A673 (cell line): ENCODE data around the gene SPATA32. TPM values are rescaled to one million over a fixed set of nuclear protein-coding genes. Genes with fewer than 3 reads are reported as not detected.

ENCODE experiments used
- BruUV-seq: library from RNA; stranded (reverse); fragments of 400-500 nt; replicated peaks from 2 replicates; lab custom pipeline; 2021; lab: Mats Ljungman, UMichigan
- CTCF ChIA-PET: fragments of 300-600 bp; sonication (Branson Sonifier 250); formaldehyde crosslinking; loops from one replicate; lab custom pipeline; 2022; ENCODE audit warnings: antibody characterized with exemption; lab: Charles Lee
- POLR2A ChIA-PET: fragments of 300-600 bp; sonication (Branson Sonifier 250); formaldehyde crosslinking; loops from one replicate; lab custom pipeline; 2022; ENCODE audit warnings: antibody characterized with exemption; ENCODE audit not compliant: low non-redundant PET; lab: Charles Lee
- DNase-seq: peaks from one replicate; pipeline ENCODE4 v3.0.0-alpha.2; 2015; ENCODE audit warnings: low spot score
- H3K27ac ChIP-seq: fragments of 200-600 bp; sonication (generic); 2 replicates; pipeline ENCODE4 v1.5.1; 2016; ENCODE audit warnings: mixed run types, low read depth, mild to moderate bottlenecking, mixed read lengths, antibody characterized with exemption, low read length; ENCODE audit not compliant: poor library complexity, severe bottlenecking
- H3K27me3 ChIP-seq: fragments of 200-600 bp; sonication (generic); replicated peaks from 2 replicates; pipeline ENCODE4 v1.6.1; 2017; ENCODE audit warnings: mixed run types, low read depth, mild to moderate bottlenecking, mixed read lengths, antibody characterized with exemption, low read length; ENCODE audit not compliant: insufficient read depth, poor library complexity
- H3K36me3 ChIP-seq: fragments of 200-600 bp; sonication (generic); 2 replicates; pipeline ENCODE4 v1.6.1; 2016; ENCODE audit warnings: mixed run types, mild to moderate bottlenecking, mixed read lengths, antibody characterized with exemption, low read length; ENCODE audit not compliant: insufficient read depth, poor library complexity, severe bottlenecking
- H3K4me1 ChIP-seq: fragments of 200-600 bp; sonication (generic); 2 replicates; pipeline ENCODE4 v1.6.1; 2017; ENCODE audit warnings: mixed run types, mild to moderate bottlenecking, mixed read lengths, antibody characterized with exemption, low read length; ENCODE audit not compliant: insufficient read depth, poor library complexity, severe bottlenecking
- H3K4me3 ChIP-seq: fragments of 200-600 bp; sonication (generic); 2 replicates; pipeline ENCODE4 v1.5.1; 2016; ENCODE audit warnings: low read depth, mixed run types, mild to moderate bottlenecking, mixed read lengths, low read length; ENCODE audit not compliant: poor library complexity, severe bottlenecking
- H3K9me3 ChIP-seq: fragments of 200-600 bp; sonication (generic); 2 replicates; pipeline ENCODE4 v1.6.1; 2016; ENCODE audit warnings: mixed run types, low read depth, mild to moderate bottlenecking, mixed read lengths, antibody characterized with exemption, low read length; ENCODE audit not compliant: poor library complexity, severe bottlenecking
- CTCF ChIP-seq: fragments of 300-800, 200-600 bp; sonication (generic); conservative IDR thresholded peaks from 2 replicates; pipeline ENCODE4 v1.5.1; 2017; ENCODE audit warnings: low read depth, mild to moderate bottlenecking, antibody characterized with exemption, low read length, moderate library complexity, mixed read lengths
- EZH2 ChIP-seq: fragments of 200-600 bp; sonication (generic); IDR thresholded peaks from 2 replicates; pipeline ENCODE4 v1.6.1; 2017; ENCODE audit warnings: borderline replicate concordance, low read depth, mild to moderate bottlenecking, mixed read lengths, antibody characterized with exemption, low read length; ENCODE audit not compliant: poor library complexity, severe bottlenecking
- intact Hi-C: fragments of 100-400 bp; cut with micrococcal nuclease; formaldehyde crosslinking; loops from one replicate; pipeline ENCODE4 v1.10.0; 2022; ENCODE audit not compliant: unreplicated experiment
- total RNA-seq: library from RNA; stranded (reverse); gene quantifications from 2 replicates; pipeline ENCODE4 v1.2.3, GENCODE V29; 2021

The SPATA32 gene
- total RNA-seq, 1 experiment from 2014 or later = not detected

DNA sequence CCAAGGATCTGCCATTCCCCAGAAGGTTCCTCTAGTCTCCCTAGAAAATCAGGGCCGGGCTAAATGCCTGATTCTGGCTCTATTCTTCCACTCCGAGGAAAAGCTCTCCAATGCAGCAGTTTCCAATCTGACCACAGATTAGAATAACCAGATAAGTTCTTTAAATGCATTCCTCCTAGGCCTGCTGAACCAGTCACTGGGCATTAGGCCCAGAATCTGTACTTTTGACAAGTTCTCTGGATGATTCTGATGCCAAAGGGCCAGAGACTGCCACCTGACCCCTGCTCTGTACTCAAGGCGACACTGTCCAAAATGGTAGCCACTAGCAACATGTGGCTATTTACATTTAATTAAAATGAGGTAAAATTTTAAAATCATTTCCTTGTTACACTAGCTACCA lies 32.6 kb upstream of the SPATA32 start:
- intact Hi-C loops = no loop called here
- POLR2A ChIA-PET = no interaction called here

DNA sequence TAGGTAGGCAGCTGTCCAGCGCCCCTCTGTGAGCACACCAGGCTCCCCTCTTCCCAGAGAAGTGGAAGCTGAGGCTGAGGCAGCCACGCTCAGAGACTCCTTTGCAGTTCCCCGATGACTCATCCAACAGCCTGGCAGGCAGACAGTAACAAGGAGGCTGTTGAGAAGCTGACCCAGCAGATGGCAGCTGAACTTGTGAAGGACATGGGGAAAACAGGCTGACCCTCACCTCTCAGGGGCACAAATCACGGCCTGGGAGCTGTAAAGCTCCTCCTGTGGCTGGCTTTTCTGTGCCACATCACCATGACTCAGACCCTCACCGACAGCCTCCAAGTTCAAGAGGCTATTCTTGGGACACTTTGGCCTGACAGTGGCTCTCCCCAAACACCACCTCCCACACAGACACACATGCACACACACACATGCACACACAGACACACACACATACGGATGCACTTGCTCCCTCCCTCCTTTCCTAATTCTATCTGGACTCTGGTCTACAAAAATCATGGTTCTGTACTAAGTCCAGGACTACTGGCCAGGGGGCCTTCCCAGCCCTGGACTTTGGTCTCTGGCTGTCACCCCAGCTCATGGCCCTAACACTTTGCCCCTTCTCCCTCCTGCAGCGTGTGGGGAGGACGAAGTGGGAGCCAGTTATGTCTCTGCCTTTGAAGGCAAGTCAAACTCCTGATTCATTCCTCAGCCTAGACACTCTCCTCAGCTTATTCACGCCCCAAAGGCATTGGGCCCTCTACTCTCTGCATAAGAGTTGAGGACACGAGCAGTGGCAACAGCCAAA lies 31.7 kb upstream of the SPATA32 start:
- POLR2A ChIA-PET = no interaction called here
- peak; percentile 27 for DNase-seq
- Histone ChIP-seq H3K9me3 (no peaks in the 10 kb centered on the region), H3K4me1 (peaks cover 8% of the 10 kb centered on the region), H3K27ac (no peak overlapping the region), H3K4me3 (no peak overlapping the region), H3K27me3 (no peaks in the 10 kb centered on the region), H3K36me3 (no peaks in the 10 kb centered on the region)
- no TSS peak for BruUV-seq
- CTCF ChIA-PET = interaction anchor here (1.0 kb wide), 1 partner anchor 23 kb away, joined by 3 read pairs; the partner anchor contains the start of gene MAP3K14
- intact Hi-C loops = no loop called here
- no peak for TF ChIP-seq EZH2
- no peak for TF ChIP-seq CTCF

More for the DNA sequence above, 32.6 kb upstream of the SPATA32 start:
- Histone ChIP-seq H3K9me3 (no peaks in the 10 kb centered on the region), H3K27me3 (no peaks in the 10 kb centered on the region), H3K4me1 (peaks cover 8% of the 10 kb centered on the region), H3K36me3 (no peaks in the 10 kb centered on the region), H3K4me3 (no peak overlapping the region), H3K27ac (no peak overlapping the region)
- no peak for DNase-seq
- BruUV-seq = no TSS peak
- CTCF ChIA-PET = no interaction called here
- TF ChIP-seq CTCF (no peak), EZH2 (no peak)

GRCh38 chr17:45292696-45293412 lies 31.0 kb upstream of the SPATA32 start:
- CTCF ChIA-PET = no interaction called here
- no peak for DNase-seq
- H3K27me3 ChIP-seq = no peaks in the 10 kb centered on the region
- TF ChIP-seq EZH2 (no peak), CTCF (no peak)
- H3K36me3 ChIP-seq = no peaks in the 10 kb centered on the region
- POLR2A ChIA-PET = no interaction called here
- no TSS peak for BruUV-seq
- H3K9me3 ChIP-seq = no peaks in the 10 kb centered on the region
- H3K27ac ChIP-seq = no peak overlapping the region
- intact Hi-C loops = no loop called here
- peaks cover 8% of the 10 kb centered on the region for H3K4me1 ChIP-seq
- H3K4me3 ChIP-seq = no peak overlapping the region
